AG08396 (cell line): ENCODE results near the gene KHSRP.

ENCODE experiments used
- DNase-seq: peaks from one replicate; pipeline ENCODE4 v3.0.0; 2012; ENCODE audit warnings: low spot score, mixed read lengths

KHSRP gene

GRCh38 chr19:6424195-6424938 is at the start of gene KHSRP:
Gene KHSRP (minus strand): TSS chr19:6424811. CDS start chr19:6424701, 110 bp downstream.
- no peak for DNase-seq

GRCh38 chr19:6473647-6474046 is 49.0 kb upstream of the KHSRP start:
- DNase-seq = no peak

- no peak for DNase-seq
These were observed 48.1 kb upstream of the KHSRP start for GRCh38 chr19:6472713-6473112.

GRCh38 chr19:6471076-6471475 is 46.5 kb upstream of the KHSRP start:
- no peak for DNase-seq

GRCh38 chr19:6470173-6470572 is 45.6 kb upstream of the KHSRP start:
- no peak for DNase-seq

GRCh38 chr19:6467384-6467783 is 42.8 kb upstream of the KHSRP start:
- DNase-seq = no peak

- no peak for DNase-seq
These were observed 42.1 kb upstream of the KHSRP start for GRCh38 chr19:6466526-6467248.

- no peak for DNase-seq
These were observed 41.1 kb upstream of the KHSRP start for GRCh38 chr19:6465663-6466062.

- DNase-seq = peak; percentile 12
These were observed 40.4 kb upstream of the KHSRP start for GRCh38 chr19:6465006-6465405.

- no peak for DNase-seq
These were observed 39.7 kb upstream of the KHSRP start, which contains the start of gene CRB3 for GRCh38 chr19:6464070-6464873. Gene CRB3 (plus strand): TSS chr19:6464271. CDS start chr19:6464702, 431 bp downstream.

GRCh38 chr19:6460099-6460884 is 35.7 kb upstream of the KHSRP start:
- peak; percentile 98 for DNase-seq

GRCh38 chr19:6459262-6460098 is 34.9 kb upstream of the KHSRP start, which contains the start of gene SLC25A23:
Gene SLC25A23 (minus strand): TSS chr19:6459792. CDS start chr19:6459628, 164 bp downstream.
- DNase-seq = peak; percentile 91

GRCh38 chr19:6458695-6459261 is 34.2 kb upstream of the KHSRP start:
- peak; percentile 27 for DNase-seq

- peak; percentile 47 for DNase-seq
These were observed 33.5 kb upstream of the KHSRP start for GRCh38 chr19:6457958-6458694.

GRCh38 chr19:6455924-6456323 is 31.3 kb upstream of the KHSRP start:
- no peak for DNase-seq

- DNase-seq = no peak
These were observed 29.4 kb upstream of the KHSRP start for GRCh38 chr19:6453951-6454565.

- DNase-seq = no peak
These were observed 28.3 kb upstream of the KHSRP start for GRCh38 chr19:6452899-6453298.

GRCh38 chr19:6452223-6452614 is 27.6 kb upstream of the KHSRP start:
- no peak for DNase-seq

GRCh38 chr19:6451583-6452222 is 27.1 kb upstream of the KHSRP start:
- DNase-seq = no peak
